Activated naive CD8-positive, alpha-beta T cell (primary cell): ENCODE data around the gene ADORA1.

Experiments
- H3K27ac Mint-ChIP-seq: one replicate; pipeline ENCODE4 v1.8.0; 2021; ENCODE audit warnings: mixed read lengths
- H3K27me3 Mint-ChIP-seq: one replicate; pipeline ENCODE4 v1.8.0; 2021; ENCODE audit warnings: mixed read lengths
- H3K36me3 Mint-ChIP-seq: one replicate; pipeline ENCODE4 v1.8.0; 2021; ENCODE audit warnings: mixed read lengths
- H3K4me1 Mint-ChIP-seq: one replicate; pipeline ENCODE4 v1.8.0; 2021; ENCODE audit warnings: low read depth, mixed read lengths
- H3K4me3 Mint-ChIP-seq: one replicate; pipeline ENCODE4 v1.8.0; 2021; ENCODE audit warnings: mild to moderate bottlenecking, mixed read lengths
- H3K9me3 Mint-ChIP-seq: one replicate; pipeline ENCODE4 v1.8.0; 2021; ENCODE audit warnings: low read depth, mixed read lengths

The ADORA1 gene

DNA sequence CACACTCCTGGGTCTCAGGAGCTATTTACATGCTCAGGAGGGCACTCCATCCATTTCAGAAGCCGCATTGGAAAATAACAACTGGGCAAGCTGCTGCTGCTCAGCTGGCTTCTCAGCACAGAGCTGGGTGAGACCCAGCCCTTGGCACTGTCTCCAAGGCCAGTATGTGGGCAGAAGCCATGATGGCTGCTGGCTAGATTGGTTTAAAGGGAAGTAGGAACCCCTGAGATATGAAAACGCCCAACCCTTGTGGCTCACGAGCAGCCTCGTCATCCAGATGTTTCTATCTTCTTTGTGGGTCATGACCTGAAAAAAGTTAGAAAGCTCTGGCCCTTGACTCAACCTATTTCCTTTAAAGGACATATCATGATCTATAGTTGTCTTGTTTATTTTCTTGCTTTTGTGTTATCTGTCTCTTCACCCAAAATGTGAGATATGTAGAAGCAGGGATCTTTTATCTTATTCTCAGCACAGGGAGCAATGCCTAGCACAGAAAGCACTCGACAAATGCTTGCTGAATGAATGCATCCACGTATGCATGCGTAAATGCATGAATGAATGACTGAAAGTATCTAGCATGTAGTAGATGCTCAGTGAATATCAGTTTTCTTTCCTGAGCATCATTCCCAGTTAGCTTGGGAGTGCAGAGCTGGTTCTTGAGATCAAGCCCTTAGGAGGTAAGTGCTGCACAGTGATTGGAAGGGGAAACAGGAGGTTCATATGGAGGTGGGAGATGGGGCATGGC lies 36.5 kb downstream of the ADORA1 start:
- Mint-ChIP-seq H3K4me3 (no peak overlapping the region), H3K36me3 (no peaks in the 10 kb centered on the region), H3K4me1 (no peaks in the 10 kb centered on the region), H3K9me3 (no peaks in the 10 kb centered on the region), H3K27ac (no peak overlapping the region), H3K27me3 (peaks cover 4% of the 10 kb centered on the region)

- H3K27me3 Mint-ChIP-seq, result peaks cover 4% of the 10 kb centered on the region
- no peaks in the 10 kb centered on the region for H3K36me3 Mint-ChIP-seq
- H3K27ac Mint-ChIP-seq, result no peak overlapping the region
- H3K4me1 Mint-ChIP-seq, result no peaks in the 10 kb centered on the region
- no peaks in the 10 kb centered on the region for H3K9me3 Mint-ChIP-seq
- H3K4me3 Mint-ChIP-seq, result no peak overlapping the region
These were observed 37.7 kb downstream of the ADORA1 start for GRCh38 chr1:203165101-203165799.

- Mint-ChIP-seq H3K4me1 (no peaks in the 10 kb centered on the region), H3K36me3 (no peaks in the 10 kb centered on the region), H3K9me3 (no peaks in the 10 kb centered on the region), H3K27me3 (peaks cover 4% of the 10 kb centered on the region), H3K27ac (no peak overlapping the region), H3K4me3 (no peak overlapping the region)
These were observed 38.3 kb downstream of the ADORA1 start for GRCh38 chr1:203165800-203166161.

DNA sequence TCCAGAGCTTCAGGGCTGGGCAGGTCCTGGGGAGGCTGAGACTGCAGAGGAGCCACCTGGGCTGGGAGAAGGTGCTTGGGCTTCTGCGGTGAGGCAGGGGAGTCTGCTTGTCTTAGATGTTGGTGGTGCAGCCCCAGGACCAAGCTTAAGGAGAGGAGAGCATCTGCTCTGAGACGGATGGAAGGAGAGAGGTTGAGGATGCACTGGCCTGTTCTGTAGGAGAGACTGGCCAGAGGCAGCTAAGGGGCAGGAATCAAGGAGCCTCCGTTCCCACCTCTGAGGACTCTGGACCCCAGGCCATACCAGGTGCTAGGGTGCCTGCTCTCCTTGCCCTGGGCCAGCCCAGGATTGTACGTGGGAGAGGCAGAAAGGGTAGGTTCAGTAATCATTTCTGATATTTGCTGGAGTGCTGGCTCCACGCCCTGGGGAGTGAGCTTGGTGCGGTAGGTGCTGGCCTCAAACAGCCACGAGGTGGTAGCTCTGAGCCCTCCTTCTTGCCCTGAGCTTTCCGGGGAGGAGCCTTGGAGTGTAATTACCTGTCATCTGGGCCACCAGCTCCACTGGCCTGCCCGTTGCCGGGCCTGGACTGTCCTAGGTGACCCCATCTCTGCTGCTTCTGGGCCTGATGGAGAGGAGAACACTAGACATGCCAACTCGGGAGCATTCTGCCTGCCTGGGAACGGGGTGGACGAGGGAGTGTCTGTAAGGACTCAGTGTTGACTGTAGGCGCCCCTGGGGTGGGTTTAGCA lies 38.8 kb downstream of the ADORA1 start:
- Mint-ChIP-seq H3K9me3 (no peaks in the 10 kb centered on the region), H3K4me1 (no peaks in the 10 kb centered on the region), H3K36me3 (no peaks in the 10 kb centered on the region), H3K27ac (no peak overlapping the region), H3K27me3 (peaks cover 4% of the 10 kb centered on the region), H3K4me3 (no peak overlapping the region)

- H3K4me3 Mint-ChIP-seq, result no peak overlapping the region
- H3K27ac Mint-ChIP-seq, result no peak overlapping the region
- H3K36me3 Mint-ChIP-seq, result no peaks in the 10 kb centered on the region
- H3K27me3 Mint-ChIP-seq, result peaks cover 4% of the 10 kb centered on the region
- no peaks in the 10 kb centered on the region for H3K9me3 Mint-ChIP-seq
- H3K4me1 Mint-ChIP-seq, result no peaks in the 10 kb centered on the region
These were observed 39.7 kb downstream of the ADORA1 start for GRCh38 chr1:203167026-203167912.

DNA sequence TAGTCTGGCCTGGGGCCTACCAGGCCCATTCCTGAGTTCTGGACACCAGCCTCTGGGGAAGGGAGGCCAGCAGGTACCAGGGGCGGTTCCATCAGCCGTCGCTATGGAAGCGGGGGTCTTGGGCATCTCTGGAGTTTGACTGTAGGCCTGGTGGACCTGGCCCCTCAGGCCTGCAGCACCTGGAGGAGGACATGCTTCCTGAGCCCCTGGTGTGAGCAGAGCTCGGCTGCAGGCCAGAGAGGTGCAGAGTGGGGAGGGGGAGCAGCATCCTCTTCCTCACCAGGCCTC lies 40.3 kb downstream of the ADORA1 start:
- Mint-ChIP-seq H3K9me3 (no peaks in the 10 kb centered on the region), H3K4me3 (no peak overlapping the region), H3K27me3 (peaks cover 4% of the 10 kb centered on the region), H3K4me1 (no peaks in the 10 kb centered on the region), H3K36me3 (no peaks in the 10 kb centered on the region), H3K27ac (no peak overlapping the region)

DNA sequence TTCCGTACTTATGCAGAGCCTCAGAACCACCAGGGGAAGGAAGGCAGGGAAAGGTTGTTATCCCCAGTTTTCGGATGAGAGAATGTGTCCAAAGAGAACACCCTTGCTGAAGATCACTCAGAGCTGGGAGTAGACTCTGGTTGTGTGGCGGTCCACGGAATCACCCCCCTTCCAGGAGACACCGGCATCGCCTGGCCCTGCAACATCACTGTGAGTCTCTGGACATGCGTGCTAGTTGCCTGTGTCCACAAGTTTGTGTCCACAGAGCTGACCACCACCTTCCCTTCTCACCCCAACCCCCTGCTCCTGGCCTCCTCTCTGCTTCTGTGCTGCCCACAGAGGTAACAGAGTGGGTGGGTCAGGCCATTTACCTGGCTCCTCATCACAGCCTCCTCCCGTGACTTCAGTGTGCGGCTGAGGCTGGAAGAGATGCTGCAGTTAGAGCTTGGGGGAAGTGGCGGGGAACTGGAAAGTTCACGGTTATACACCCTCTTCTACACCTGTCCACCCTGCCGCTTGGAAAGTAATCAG lies 40.8 kb downstream of the ADORA1 start:
- no peaks in the 10 kb centered on the region for H3K4me1 Mint-ChIP-seq
- H3K4me3 Mint-ChIP-seq, result no peak overlapping the region
- no peaks in the 10 kb centered on the region for H3K9me3 Mint-ChIP-seq
- H3K36me3 Mint-ChIP-seq, result no peaks in the 10 kb centered on the region
- peaks cover 4% of the 10 kb centered on the region for H3K27me3 Mint-ChIP-seq
- no peak overlapping the region for H3K27ac Mint-ChIP-seq

DNA sequence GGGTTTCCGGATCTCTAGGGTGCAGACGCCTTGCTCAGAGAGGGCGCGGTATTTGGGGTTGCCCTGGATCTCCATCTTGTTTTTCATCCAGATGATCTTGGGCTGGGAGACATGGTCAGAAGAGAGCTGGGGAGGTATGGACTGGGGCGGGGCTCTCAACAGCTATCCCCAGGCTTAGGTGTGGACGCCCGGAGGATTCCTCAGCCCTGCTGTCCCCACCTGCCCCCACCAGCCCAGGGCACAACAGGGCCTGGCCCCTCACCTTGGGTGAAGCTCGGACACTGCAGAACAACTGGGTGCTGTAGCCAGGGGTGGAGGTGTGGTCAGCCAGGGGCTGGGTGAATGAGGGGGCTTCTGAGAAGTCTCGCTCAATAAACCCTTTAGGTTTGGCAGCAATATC lies 41.5 kb downstream of the ADORA1 start:
- no peaks in the 10 kb centered on the region for H3K4me1 Mint-ChIP-seq
- H3K27ac Mint-ChIP-seq, result no peak overlapping the region
- H3K27me3 Mint-ChIP-seq, result peaks cover 4% of the 10 kb centered on the region
- H3K9me3 Mint-ChIP-seq, result no peaks in the 10 kb centered on the region
- H3K36me3 Mint-ChIP-seq, result no peaks in the 10 kb centered on the region
- H3K4me3 Mint-ChIP-seq, result no peak overlapping the region

GRCh38 chr1:203169770-203170520 lies 42.4 kb downstream of the ADORA1 start:
- H3K4me3 Mint-ChIP-seq, result no peak overlapping the region
- no peak overlapping the region for H3K27ac Mint-ChIP-seq
- H3K27me3 Mint-ChIP-seq, result no peaks in the 10 kb centered on the region
- no peaks in the 10 kb centered on the region for H3K4me1 Mint-ChIP-seq
- H3K9me3 Mint-ChIP-seq, result no peaks in the 10 kb centered on the region
- H3K36me3 Mint-ChIP-seq, result no peaks in the 10 kb centered on the region

GRCh38 chr1:203170625-203171330 lies 43.3 kb downstream of the ADORA1 start:
- no peaks in the 10 kb centered on the region for H3K9me3 Mint-ChIP-seq
- H3K4me1 Mint-ChIP-seq, result no peaks in the 10 kb centered on the region
- H3K27ac Mint-ChIP-seq, result no peak overlapping the region
- H3K36me3 Mint-ChIP-seq, result no peaks in the 10 kb centered on the region
- no peaks in the 10 kb centered on the region for H3K27me3 Mint-ChIP-seq
- H3K4me3 Mint-ChIP-seq, result no peak overlapping the region

DNA sequence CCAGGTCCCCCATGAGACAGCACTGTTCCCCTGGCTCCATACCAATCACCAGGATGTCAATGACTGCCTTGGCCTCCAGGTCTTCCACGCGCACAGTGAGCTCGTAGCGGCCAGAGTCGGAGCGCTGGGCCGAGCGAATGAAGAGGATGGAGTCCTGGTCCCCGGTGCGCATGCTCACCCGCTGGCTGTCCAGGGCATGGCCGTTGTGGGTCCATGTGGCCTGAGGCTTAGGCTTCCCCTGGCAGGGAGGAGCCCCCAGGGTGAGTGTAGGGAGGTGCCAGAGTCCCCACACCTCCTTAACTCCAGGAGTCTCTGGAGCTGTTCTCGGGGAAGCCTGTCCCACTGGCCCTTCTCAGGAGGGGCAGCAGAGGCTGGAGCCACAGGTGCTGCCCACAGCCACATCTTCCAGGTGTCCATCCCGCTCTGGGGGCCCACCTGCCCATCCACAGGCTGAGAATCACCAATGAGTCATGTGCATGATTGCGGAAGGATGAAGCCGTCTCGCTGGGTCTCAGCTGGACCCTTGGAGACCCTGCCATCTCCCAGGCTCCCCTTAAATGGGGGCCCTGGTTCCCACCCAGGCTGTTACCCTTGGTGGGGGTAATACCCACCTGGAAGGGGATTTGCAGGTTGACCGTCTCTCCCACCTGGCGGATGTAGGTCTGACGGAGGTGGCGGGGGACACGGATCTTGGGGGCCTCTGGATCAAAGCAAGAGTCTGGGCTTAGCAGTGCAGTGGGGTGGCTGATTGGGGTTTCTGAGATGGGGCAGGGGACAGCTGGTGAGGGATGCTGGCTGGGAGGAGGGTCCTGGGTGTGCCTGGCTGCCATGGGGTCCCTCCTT lies 44.0 kb downstream of the ADORA1 start:
- Mint-ChIP-seq H3K36me3 (no peaks in the 10 kb centered on the region), H3K9me3 (no peaks in the 10 kb centered on the region), H3K4me3 (no peak overlapping the region), H3K4me1 (no peaks in the 10 kb centered on the region), H3K27ac (no peak overlapping the region), H3K27me3 (no peaks in the 10 kb centered on the region)

DNA sequence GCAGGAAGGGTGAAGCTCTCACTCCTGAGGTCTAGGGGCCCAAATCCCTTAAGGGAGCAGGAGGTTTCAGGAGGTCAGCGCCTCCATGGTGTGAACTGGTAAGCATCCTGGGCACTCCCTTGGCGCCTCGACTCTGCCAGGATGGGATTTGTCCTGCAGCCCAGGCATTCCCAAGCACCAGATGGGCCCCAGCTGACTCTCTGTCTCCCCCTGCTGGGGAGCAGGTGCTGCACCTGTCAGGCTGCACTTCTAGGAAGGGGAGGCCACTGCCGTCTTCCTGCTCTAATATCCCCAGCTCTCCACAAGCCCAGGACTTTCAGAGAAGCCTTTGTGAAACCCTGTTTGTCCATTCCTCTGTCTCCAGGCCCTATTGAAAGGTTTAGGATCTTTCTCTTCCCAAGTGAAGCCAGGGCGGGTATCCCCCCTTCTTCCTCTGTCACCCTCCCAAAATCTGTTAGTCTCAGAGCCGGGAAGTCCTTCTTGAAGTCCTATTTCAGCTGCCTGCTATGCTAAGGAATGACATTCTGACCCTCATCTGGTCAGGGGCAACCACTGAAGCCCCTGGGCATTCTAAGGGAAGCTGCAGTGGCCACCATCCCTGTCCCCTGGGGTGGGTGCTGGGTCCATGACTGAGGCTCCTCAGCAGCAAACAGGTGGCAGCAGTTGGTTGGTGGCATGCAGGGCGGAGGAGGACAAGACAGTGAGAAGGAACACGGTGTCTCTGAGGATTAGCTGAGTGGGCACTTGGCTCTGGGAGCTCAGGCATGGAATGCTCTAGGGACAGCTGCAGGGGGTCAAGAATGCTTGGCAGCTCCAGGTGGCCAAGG lies 44.9 kb downstream of the ADORA1 start:
- no peak overlapping the region for H3K27ac Mint-ChIP-seq
- no peaks in the 10 kb centered on the region for H3K4me1 Mint-ChIP-seq
- no peaks in the 10 kb centered on the region for H3K9me3 Mint-ChIP-seq
- H3K27me3 Mint-ChIP-seq, result no peaks in the 10 kb centered on the region
- H3K36me3 Mint-ChIP-seq, result no peaks in the 10 kb centered on the region
- H3K4me3 Mint-ChIP-seq, result no peak overlapping the region
